Measurements from ENCODE around the gene LHFPL5.

LHFPL5 gene

GRCh38 chr6:35831257-35832007 is 26.3 kb downstream of the LHFPL5 start:
- ChIA-PET POLR2A (no interaction called here), CTCF (interaction anchor here (0.9 kb wide), 1 partner anchor 8 kb away, joined by 3 read pairs; no protein-coding TSS in a partner anchor)
- TF ChIP-seq CTCF (IDR thresholded peaks at IDR 0.05; ENCODE audit: control extremely low read depth, extremely low read depth, low read depth, missing control alignments) = no peak
- DNase-seq (ENCODE audit: extremely low spot score) = no peak

GRCh38 chr6:35833536-35833935 is 28.4 kb downstream of the LHFPL5 start:
- CTCF ChIA-PET = no interaction called here
- no peak for TF ChIP-seq CTCF (IDR thresholded peaks at IDR 0.05; ENCODE audit: control extremely low read depth, extremely low read depth, low read depth, missing control alignments)
- POLR2A ChIA-PET = no interaction called here
- no peak for DNase-seq (ENCODE audit: extremely low spot score)

- ChIA-PET CTCF (interaction anchor here (1.0 to 1.4 kb wide), 2 partner anchors 13 to 20 kb away, joined by 3 read pairs; no protein-coding TSS in a partner anchor), POLR2A (no interaction called here)
- no peak for DNase-seq (ENCODE audit: extremely low spot score)
- TF ChIP-seq CTCF (IDR thresholded peaks at IDR 0.05; ENCODE audit: control extremely low read depth, extremely low read depth, low read depth, missing control alignments) = no peak
These were observed 33.9 kb downstream of the LHFPL5 start for GRCh38 chr6:35839019-35839418.

GRCh38 chr6:35842381-35842780 is 37.2 kb downstream of the LHFPL5 start:
- DNase-seq (ENCODE audit: extremely low spot score) = no peak
- ChIA-PET CTCF (no interaction called here), POLR2A (no interaction called here)
- TF ChIP-seq CTCF (IDR thresholded peaks at IDR 0.05; ENCODE audit: control extremely low read depth, extremely low read depth, low read depth, missing control alignments) = no peak

GRCh38 chr6:35844290-35844689 is 39.1 kb downstream of the LHFPL5 start:
- no peak for TF ChIP-seq CTCF (IDR thresholded peaks at IDR 0.05; ENCODE audit: control extremely low read depth, extremely low read depth, low read depth, missing control alignments)
- no peak for DNase-seq (ENCODE audit: extremely low spot score)
- ChIA-PET CTCF (no interaction called here), POLR2A (no interaction called here)

- DNase-seq (ENCODE audit: extremely low spot score) = no peak
- ChIA-PET POLR2A (no interaction called here), CTCF (no interaction called here)
- TF ChIP-seq CTCF (IDR thresholded peaks at IDR 0.05; ENCODE audit: control extremely low read depth, extremely low read depth, low read depth, missing control alignments) = no peak
These were observed 45.1 kb downstream of the LHFPL5 start for GRCh38 chr6:35850208-35850607.

Measured in GM10248 (cell line).